DOHH2 (cell line): Measurements from ENCODE around the gene CAMTA1.
"Not testable (repeated sequence)": the region's sequence is repeated elsewhere in the genome, so short reads cannot be mapped to it uniquely, and the experiment has no call there.

Source experiments
- H3F3A ChIP-seq: fragments of 200-600 bp; sonication (generic), shearing (Covaris generic); 2 replicates; pipeline ENCODE4 v1.6.0; 2016; ENCODE audit warnings: antibody characterized with exemption, mild to moderate bottlenecking; ENCODE audit not compliant: control insufficient read depth, insufficient read depth
- H3K27ac ChIP-seq: fragments of 200-600 bp; sonication (generic); 2 replicates; pipeline ENCODE4 v1.5.1; 2014; ENCODE audit warnings: low read depth, mild to moderate bottlenecking, low read length, moderate library complexity
- H3K27me3 ChIP-seq: fragments of 200-600 bp; sonication (generic); 2 replicates; pipeline ENCODE4 v1.6.1; 2014; ENCODE audit warnings: mild to moderate bottlenecking, low read length, mixed read lengths; ENCODE audit not compliant: control insufficient read depth
- H3K36me3 ChIP-seq: fragments of 200-600 bp; sonication (generic); 2 replicates; pipeline ENCODE4 v1.6.1; 2014; ENCODE audit warnings: mild to moderate bottlenecking, low read length, moderate library complexity, mixed read lengths; ENCODE audit not compliant: control insufficient read depth
- H3K4me1 ChIP-seq: fragments of 200-600 bp; sonication (generic); 2 replicates; pipeline ENCODE4 v1.6.1; 2014; ENCODE audit warnings: mild to moderate bottlenecking, low read length, mixed read lengths; ENCODE audit not compliant: control insufficient read depth
- H3K4me2 ChIP-seq: fragments of 200-600 bp; sonication (generic); 2 replicates; pipeline ENCODE4 v1.6.0; 2014; ENCODE audit warnings: mild to moderate bottlenecking, low read length, moderate library complexity
- H3K4me3 ChIP-seq: fragments of 200-600 bp; sonication (generic); 2 replicates; pipeline ENCODE4 v1.5.1; 2014; ENCODE audit warnings: mild to moderate bottlenecking, low read length, mixed read lengths
- H3K79me2 ChIP-seq: fragments of 200-600 bp; sonication (generic); 2 replicates; pipeline ENCODE4 v1.6.1; 2014; ENCODE audit warnings: mild to moderate bottlenecking, low read length, mixed read lengths; ENCODE audit not compliant: control insufficient read depth
- H3K9me2 ChIP-seq: fragments of 200-600 bp; sonication (generic); replicated peaks from 2 replicates; pipeline ENCODE4 v1.6.1; 2014; ENCODE audit warnings: mild to moderate bottlenecking, low read length, mixed read lengths; ENCODE audit not compliant: control insufficient read depth
- H3K9me3 ChIP-seq: fragments of 200-600 bp; sonication (generic); 2 replicates; pipeline ENCODE4 v1.6.1; 2014; ENCODE audit warnings: antibody characterized with exemption, low read length, mixed read lengths; ENCODE audit not compliant: control insufficient read depth, insufficient read depth
- H4K20me1 ChIP-seq: fragments of 200-600 bp; sonication (generic); 2 replicates; pipeline ENCODE4 v1.6.0; 2014; ENCODE audit warnings: low read depth, mild to moderate bottlenecking, antibody characterized with exemption, low read length, moderate library complexity; ENCODE audit not compliant: control insufficient read depth, insufficient read depth
- EZH2phosphoT487 ChIP-seq: fragments of 200-600 bp; sonication (generic); IDR thresholded peaks from 2 replicates; pipeline ENCODE4 v1.6.1; 2017; ENCODE audit warnings: borderline replicate concordance, mild to moderate bottlenecking, antibody characterized with exemption, low read length, moderate library complexity, mixed read lengths
- TF ChIP-seq, protein P1 (sequence below): fragments of 200-600 bp; sonication (generic); IDR thresholded peaks from one replicate; pipeline ENCODE4 v1.5.1; 2014; ENCODE audit warnings: antibody characterized with exemption, mild to moderate bottlenecking, low read depth, low read length; ENCODE audit not compliant: poor library complexity, severe bottlenecking

The CAMTA1 gene

GRCh38 chr1:6835139-6835538 is 49.9 kb downstream of the CAMTA1 start:
- Histone ChIP-seq H3K36me3 (no peaks in the 10 kb centered on the region), H3K4me3 (no peak overlapping the region), H3F3A (no peaks in the 10 kb centered on the region), H3K79me2 (peaks cover 16% of the 10 kb centered on the region), H3K4me1 (peaks cover 5% of the 10 kb centered on the region; the same call in 1 of the 2 replicates), H3K9me2 (no peaks in the 10 kb centered on the region), H3K4me2 (no peak overlapping the region), H3K27me3 (no peaks in the 10 kb centered on the region), H4K20me1 (peaks cover 5% of the 10 kb centered on the region; the same call in 1 of the 2 replicates), H3K27ac (no peak overlapping the region), H3K9me3 (no peaks in the 10 kb centered on the region)
- TF ChIP-seq, protein P1, sequence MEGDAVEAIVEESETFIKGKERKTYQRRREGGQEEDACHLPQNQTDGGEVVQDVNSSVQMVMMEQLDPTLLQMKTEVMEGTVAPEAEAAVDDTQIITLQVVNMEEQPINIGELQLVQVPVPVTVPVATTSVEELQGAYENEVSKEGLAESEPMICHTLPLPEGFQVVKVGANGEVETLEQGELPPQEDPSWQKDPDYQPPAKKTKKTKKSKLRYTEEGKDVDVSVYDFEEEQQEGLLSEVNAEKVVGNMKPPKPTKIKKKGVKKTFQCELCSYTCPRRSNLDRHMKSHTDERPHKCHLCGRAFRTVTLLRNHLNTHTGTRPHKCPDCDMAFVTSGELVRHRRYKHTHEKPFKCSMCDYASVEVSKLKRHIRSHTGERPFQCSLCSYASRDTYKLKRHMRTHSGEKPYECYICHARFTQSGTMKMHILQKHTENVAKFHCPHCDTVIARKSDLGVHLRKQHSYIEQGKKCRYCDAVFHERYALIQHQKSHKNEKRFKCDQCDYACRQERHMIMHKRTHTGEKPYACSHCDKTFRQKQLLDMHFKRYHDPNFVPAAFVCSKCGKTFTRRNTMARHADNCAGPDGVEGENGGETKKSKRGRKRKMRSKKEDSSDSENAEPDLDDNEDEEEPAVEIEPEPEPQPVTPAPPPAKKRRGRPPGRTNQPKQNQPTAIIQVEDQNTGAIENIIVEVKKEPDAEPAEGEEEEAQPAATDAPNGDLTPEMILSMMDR = no peak
- TF ChIP-seq EZH2phosphoT487 = no peak

DNA sequence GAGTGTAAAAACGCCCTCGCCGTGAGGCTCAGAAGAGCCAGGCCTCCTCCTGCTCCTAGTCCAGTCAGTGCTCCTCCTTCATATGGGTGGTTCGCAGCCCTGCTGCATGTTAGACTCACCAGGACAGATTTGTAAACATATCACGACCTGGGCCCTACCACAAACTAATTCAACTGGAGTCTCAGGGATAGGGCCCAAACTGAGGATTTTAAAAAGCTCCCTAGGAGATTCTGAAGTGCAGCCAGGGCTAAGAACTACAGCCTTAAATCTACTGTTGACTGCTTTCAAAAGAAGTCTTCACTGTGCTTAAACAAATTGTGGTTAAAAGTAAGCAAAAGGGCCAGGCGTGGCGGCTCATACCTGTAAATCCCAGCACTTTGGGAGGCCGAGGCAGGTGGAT is 57.0 kb downstream of the CAMTA1 start:
- Histone ChIP-seq H3K27me3 (no peaks in the 10 kb centered on the region), H3K4me3 (no peak overlapping the region), H3K4me1 (no peaks in the 10 kb centered on the region), H3K27ac (no peak overlapping the region), H4K20me1 (0 out of 2 replicates have a peak, but pooled peaks cover 5% of the 10 kb centered on the region), H3K9me2 (no peaks in the 10 kb centered on the region), H3K9me3 (peaks cover 3% of the 10 kb centered on the region; the same call in 1 of the 2 replicates), H3F3A (no peaks in the 10 kb centered on the region), H3K4me2 (no peak overlapping the region), H3K79me2 (peaks cover 17% of the 10 kb centered on the region), H3K36me3 (peaks cover 11% of the 10 kb centered on the region; the same call in 1 of the 2 replicates)
- TF ChIP-seq, protein P1 = no peak
- no peak for TF ChIP-seq EZH2phosphoT487

GRCh38 chr1:6845786-6846185 is 60.5 kb downstream of the CAMTA1 start:
- not testable (repeated sequence) for H3K4me2 ChIP-seq, H3F3A ChIP-seq, H3K9me3 ChIP-seq, H3K27ac ChIP-seq, H4K20me1 ChIP-seq, H3K4me1 ChIP-seq, H3K27me3 ChIP-seq, H3K4me3 ChIP-seq, H3K9me2 ChIP-seq
- Histone ChIP-seq H3K79me2 (peaks cover 10% of the 10 kb centered on the region), H3K36me3 (peaks cover 11% of the 10 kb centered on the region; the same call in 1 of the 2 replicates)

DNA sequence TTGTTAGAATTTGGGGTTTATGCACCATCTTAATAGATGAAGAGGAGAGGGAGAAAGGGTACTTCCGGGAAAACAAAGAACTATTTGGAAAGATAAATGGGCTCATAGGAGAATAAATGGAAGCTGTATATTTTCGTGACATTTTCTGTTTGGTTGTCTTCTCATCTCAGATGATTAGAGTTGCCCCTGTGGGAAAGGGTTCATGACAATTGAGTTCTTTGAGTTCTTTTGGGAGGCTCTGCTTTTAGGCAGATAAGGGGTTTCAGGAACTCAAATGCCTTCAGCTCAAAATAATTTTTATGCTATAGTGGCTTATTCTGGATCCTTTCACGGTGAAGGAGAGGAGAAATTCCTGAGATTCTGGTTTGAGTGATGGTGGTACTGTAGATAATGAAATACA is 63.6 kb downstream of the CAMTA1 start:
- no peaks in the 10 kb centered on the region for H3K27me3 ChIP-seq
- H3K36me3 ChIP-seq = peaks cover 17% of the 10 kb centered on the region
- H3K27ac ChIP-seq = no peak overlapping the region

More for the DNA sequence above, 63.6 kb downstream of the CAMTA1 start:
- 0 out of 2 replicates have a peak, but pooled peaks cover 8% of the 10 kb centered on the region for H3K79me2 ChIP-seq
- no peak for TF ChIP-seq EZH2phosphoT487
- TF ChIP-seq, protein P1 = no peak
- no peaks in the 10 kb centered on the region for H3K4me1 ChIP-seq
- H3K4me3 ChIP-seq = no peak overlapping the region
- H3F3A ChIP-seq = no peaks in the 10 kb centered on the region
- H3K9me3 ChIP-seq = peaks cover 11% of the 10 kb centered on the region; the same call in 1 of the 2 replicates
- no peaks in the 10 kb centered on the region for H4K20me1 ChIP-seq
- no peaks in the 10 kb centered on the region for H3K9me2 ChIP-seq
- no peak overlapping the region for H3K4me2 ChIP-seq
